Upper lobe of left lung (tissue), 4 donors: ENCODE results near the gene IL5RA.

Source experiments
- EP300 ChIP-seq, 4 donors: sonication (generic); formaldehyde crosslinking; IDR thresholded peaks; one replicate each; pipeline ENCODE4 v1.5.1; 2017; ENCODE audit warnings: antibody characterized with exemption in 4 of 4, control low read depth in 2 of 4
- POLR2AphosphoS5 ChIP-seq, 2 donors: sonication (generic); formaldehyde crosslinking; IDR thresholded peaks; one replicate each; pipeline ENCODE4 v1.5.1; 2017; ENCODE audit warnings: antibody characterized with exemption in 2 of 2
- TF ChIP-seq, protein P1 (sequence below), 6 experiments: fragments of 450-650 bp in 4 of 6; fragments of 200-600 bp in 2 of 6; sonication (generic) in 2 of 6; IDR thresholded peaks; one replicate each; pipeline ENCODE4 v1.5.1; 2016 to 2019; ENCODE audit warnings: antibody characterized with exemption in 6 of 6

- TF ChIP-seq, protein P1, sequence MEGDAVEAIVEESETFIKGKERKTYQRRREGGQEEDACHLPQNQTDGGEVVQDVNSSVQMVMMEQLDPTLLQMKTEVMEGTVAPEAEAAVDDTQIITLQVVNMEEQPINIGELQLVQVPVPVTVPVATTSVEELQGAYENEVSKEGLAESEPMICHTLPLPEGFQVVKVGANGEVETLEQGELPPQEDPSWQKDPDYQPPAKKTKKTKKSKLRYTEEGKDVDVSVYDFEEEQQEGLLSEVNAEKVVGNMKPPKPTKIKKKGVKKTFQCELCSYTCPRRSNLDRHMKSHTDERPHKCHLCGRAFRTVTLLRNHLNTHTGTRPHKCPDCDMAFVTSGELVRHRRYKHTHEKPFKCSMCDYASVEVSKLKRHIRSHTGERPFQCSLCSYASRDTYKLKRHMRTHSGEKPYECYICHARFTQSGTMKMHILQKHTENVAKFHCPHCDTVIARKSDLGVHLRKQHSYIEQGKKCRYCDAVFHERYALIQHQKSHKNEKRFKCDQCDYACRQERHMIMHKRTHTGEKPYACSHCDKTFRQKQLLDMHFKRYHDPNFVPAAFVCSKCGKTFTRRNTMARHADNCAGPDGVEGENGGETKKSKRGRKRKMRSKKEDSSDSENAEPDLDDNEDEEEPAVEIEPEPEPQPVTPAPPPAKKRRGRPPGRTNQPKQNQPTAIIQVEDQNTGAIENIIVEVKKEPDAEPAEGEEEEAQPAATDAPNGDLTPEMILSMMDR (IDR thresholded peaks at IDR 0.05) = no peak
- TF ChIP-seq POLR2AphosphoS5 (IDR thresholded peaks at IDR 0.05) (no peak), EP300 (IDR thresholded peaks at IDR 0.05) (no peak)
These were observed 45.9 kb downstream of the IL5RA start for GRCh38 chr3:3064297-3064696.
